GM18519 (cell line): ENCODE results near the gene MAML3.

Experiments
- ATAC-seq: cut with Tn5 transposase; IDR thresholded peaks from one replicate; pipeline ENCODE4 v1.9.1; 2021; ENCODE audit warnings: mild to moderate bottlenecking, moderate library complexity; ENCODE audit not compliant: unreplicated experiment, low FRiP score

Gene MAML3

GRCh38 chr4:140130677-140131076 is 23.3 kb downstream of the MAML3 start:
- ATAC-seq, result no peak

DNA sequence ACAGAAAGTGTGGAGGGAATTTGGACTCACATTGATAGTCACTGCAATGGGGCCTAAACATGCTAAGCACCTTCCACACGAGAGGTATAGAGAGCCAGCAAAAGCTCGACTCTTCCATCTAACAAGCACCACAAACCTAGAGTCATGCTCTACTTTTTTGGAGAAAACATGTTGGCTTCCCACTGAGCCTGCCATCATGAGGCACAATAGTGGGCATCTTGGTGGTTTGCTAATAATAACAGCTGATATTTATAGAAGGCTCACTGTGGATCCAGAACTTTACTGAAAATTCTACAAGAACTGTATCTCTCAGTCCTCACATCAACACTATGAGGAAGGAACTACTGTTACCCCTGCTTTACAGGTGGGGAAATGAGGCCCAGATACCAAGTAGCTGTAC is 26.6 kb downstream of the MAML3 start:
- no peak for ATAC-seq

GRCh38 chr4:140126261-140126660 is 27.7 kb downstream of the MAML3 start:
- no peak for ATAC-seq

DNA sequence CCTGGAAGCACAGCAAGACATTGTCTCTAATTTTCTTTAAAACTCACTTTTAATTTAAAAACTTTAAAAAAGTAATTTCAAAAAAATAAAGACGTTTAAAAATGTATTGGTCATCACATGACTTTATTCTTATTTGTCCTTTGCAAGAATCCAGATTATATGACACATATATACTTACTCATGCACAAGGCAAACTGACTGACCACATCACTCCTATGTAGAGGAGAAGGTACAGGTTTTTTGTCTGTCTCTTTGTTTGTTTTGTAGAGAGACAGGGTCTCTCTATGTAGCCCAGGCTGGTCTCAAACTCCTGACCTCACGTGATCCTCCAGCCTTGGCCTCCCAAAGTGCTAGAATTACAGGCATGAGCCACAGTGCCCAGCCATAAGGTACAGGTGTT is 28.6 kb downstream of the MAML3 start:
- ATAC-seq, result no peak

DNA sequence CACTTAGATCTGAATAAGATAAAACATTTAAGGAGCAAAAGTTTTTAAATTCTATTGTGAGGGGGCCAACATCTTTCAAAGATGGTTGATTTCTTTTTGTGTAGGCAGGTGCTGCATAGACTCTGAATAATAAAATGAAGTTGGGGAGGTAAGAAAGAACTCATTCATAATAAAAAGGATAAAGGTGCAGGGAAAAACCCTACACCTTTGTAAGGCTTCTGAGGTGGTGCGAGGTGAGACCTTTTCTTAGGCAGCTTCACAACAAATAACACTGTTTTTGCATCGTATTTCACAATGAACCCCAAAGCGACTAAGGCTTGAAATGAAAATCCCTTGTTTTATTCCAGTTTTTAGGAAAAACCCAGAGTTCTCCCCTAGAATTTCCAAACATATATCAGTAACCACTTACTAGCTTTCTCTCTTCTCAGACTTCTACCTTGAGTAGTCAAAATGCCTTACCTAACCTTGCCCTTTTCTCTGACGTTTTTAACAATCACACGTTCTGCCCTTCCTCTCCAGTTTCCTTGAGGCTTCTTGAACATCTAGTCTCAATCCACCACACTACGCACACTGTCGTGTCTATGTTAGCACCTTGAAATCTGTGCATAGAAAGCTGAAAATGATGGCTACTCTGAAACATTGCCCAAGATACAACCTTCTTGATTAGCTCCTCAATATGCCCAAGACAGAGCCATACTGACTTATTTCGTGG is 30.2 kb downstream of the MAML3 start:
- no peak for ATAC-seq

- ATAC-seq, result no peak
Observed at GRCh38 chr4:140122891-140123290, 31.1 kb downstream of the MAML3 start.

DNA sequence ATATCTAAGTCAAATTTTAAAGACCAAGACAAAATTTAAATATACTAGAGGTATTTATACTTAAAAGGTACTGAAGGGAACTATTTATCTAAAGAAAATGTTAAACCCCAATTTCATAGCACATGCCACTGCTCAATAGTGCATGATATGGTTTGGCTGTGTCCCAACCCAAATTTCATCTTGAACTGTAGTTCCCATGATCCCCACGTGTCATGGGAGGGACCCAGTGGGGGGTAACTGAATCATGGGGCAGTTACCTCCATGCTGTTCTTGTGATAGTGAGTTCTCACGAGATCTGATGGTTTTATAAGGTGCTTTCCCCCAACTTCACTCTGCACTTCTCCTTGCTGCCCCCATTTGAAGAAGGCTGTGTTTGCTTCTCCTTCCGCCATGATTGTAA is 32.3 kb downstream of the MAML3 start:
- no peak for ATAC-seq

DNA sequence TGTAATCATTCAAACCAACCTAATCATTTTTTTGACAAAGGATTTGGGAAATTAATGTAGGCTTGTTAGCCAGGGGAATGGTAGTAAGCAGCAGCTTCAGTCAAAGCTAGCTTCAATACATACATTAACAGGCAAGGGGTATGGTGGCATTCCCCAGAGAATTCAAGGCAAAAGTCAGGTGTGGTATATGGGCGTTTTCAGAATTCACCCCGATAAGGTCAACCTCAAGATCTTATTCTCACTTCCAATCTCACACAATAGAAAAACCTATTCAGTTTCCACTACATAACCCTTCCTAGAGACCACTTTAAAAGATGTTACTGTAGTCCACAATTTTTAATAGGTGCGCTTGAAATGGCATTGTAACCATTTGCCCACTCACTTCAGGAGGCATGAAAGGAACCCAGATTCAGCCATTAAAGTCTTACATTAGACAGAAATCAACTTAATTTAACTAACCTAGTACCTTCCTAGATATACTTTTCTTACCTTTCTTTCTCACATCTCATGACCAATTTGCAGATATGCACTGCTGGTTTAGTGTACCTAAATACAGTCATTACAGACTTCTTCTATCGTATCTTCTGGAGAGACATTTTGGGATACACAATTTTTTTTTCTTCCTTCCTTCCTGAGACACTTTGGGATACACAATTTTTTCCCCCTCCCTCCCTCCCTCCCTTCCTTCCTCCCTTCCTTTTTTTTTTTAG is 34.9 kb downstream of the MAML3 start:
- no peak for ATAC-seq

DNA sequence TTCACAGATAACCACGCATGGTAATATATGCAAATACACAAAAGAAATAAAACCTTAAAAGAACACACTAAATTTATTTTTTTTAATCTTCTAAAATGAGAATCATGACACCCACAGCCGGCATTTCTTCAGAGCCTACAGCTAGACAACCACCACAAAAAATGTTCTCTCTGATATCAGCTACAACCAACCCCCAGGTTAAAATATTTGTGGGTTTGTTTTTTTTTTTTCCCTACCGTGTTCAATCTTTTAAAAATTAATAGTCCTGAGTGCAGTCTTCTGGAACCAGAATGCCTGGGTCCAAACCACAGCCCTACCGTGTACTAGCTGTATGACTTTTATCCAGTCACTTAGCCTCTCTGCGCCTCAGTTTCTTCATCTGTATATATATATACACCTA is 36.0 kb downstream of the MAML3 start:
- ATAC-seq, result no peak

- no peak for ATAC-seq
Observed at GRCh38 chr4:140116442-140117104, 37.4 kb downstream of the MAML3 start.

DNA sequence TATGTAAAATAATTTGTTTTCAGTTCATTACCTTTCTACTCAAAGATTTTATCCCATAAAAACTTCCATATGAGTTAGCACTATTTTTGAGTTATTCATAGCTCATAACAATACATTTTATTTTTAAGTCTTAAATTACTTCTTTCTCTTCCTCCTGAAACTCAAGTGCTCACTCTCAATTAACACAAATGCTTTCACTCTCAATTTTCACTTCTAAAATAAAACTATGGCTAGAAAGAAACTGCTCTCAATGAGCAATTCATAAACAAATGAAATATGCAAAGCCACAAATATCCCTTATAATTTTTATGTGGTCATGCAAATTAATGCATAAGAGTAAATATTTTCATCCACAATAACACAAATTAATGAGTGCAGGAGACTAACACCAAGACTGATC is 38.8 kb downstream of the MAML3 start:
- peak; percentile 56 for ATAC-seq

- ATAC-seq, result no peak
Observed at GRCh38 chr4:140113653-140114052, 40.3 kb downstream of the MAML3 start.

DNA sequence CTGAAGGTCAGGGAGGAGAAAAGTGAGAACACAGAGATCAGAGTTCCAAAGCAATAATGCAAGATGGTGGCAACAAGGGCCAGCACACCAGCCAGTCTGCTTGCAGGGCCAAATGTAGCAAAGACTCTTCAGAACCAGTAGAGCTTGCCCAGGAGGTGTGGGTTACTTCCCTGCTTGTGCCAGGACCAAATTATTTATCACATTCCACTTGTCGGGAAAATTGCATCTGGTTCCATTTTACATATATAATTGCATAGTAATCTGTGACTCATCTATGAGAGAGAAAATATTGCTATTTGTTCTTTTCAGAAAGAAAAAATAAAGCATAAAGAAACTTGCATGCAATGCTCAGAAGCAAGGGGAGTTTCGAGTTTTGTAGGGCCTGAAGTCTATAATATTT is 41.4 kb downstream of the MAML3 start:
- no peak for ATAC-seq

DNA sequence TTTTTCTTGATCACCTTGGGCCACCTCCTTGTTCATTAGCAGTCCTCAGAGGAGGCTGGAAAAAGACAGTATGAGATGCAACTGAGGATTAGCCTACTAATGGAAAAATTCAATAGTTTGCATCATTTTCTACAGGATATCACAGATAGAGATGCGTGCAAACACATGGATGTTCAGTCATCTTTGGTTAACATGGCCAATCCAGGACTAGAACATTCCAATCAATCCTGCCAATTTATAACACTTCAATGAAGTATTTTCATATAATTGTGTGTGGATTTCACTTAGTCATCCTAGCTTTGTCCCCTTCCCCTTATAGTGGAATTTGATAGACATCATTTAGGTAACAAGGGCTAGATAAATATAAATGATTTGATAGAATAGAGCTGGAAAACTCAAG is 42.7 kb downstream of the MAML3 start:
- ATAC-seq, result no peak

GRCh38 chr4:140110542-140111215 is 43.3 kb downstream of the MAML3 start:
- ATAC-seq, result no peak

GRCh38 chr4:140109737-140110136 is 44.2 kb downstream of the MAML3 start:
- no peak for ATAC-seq

DNA sequence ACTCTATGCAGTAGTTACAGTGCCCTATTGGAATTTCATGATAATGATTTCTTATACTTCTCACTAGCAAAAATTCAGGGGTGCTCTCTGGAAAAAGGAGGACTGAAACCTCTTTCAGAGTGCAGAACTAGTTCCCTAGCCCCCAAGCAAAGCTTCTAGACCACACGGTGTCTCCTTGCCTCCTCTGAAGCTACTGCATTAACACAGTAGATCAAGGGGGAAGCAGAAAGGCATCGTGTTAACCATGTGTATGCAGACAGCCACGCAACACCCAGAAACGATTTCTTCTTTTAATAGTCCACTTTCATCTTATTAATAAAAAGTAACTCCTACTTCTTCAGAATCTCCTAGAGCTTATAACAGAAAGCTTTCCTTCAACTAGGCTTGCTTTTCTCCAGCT is 44.7 kb downstream of the MAML3 start:
- no peak for ATAC-seq

GRCh38 chr4:140108713-140109230 is 45.2 kb downstream of the MAML3 start:
- ATAC-seq, result no peak

DNA sequence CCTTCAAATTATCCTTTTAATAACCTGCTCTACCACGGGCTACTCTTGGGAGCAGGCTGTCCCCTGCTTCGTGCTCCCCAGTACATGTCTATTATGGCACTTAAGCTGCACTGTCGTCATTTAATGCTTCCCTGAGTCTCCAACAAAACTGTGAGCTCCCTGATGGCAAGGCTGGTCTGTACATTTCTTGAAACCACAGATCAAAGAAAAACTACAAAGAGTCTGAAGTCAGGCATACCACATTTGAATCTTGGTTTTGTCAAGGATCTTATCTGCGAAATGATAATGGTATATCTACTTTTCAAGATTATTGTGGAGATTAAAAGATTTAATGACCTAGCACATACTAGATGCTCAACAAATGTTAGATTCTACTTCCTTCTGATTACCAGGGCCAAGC is 45.7 kb downstream of the MAML3 start:
- ATAC-seq, result no peak

- no peak for ATAC-seq
Observed at GRCh38 chr4:140106289-140106844, 47.6 kb downstream of the MAML3 start.

- no peak for ATAC-seq
Observed at GRCh38 chr4:140105436-140105835, 48.5 kb downstream of the MAML3 start.
